Naive thymus-derived CD4-positive, alpha-beta T cell (primary cell): ENCODE measurements around the gene ZEB1. TPM values are rescaled to one million over a fixed set of nuclear protein-coding genes. Genes with fewer than 3 reads are reported as not detected.
A peak's percentile ranks its signal among the peaks of the same experiment; 100 is the strongest.

Source experiments
- ATAC-seq: fragments of 150-1000 bp; cut with Tn5 transposase; 2 replicates; pipeline ENCODE4 v1.10.0; 2021; ENCODE audit warnings: mild to moderate bottlenecking, moderate library complexity
- CTCF ChIA-PET: fragments of 350-600 bp; sonication (Branson Sonifier 250); formaldehyde crosslinking; loops from one replicate; lab custom pipeline; 2021; ENCODE audit warnings: antibody characterized with exemption; lab: Charles Lee
- POLR2A ChIA-PET: fragments of 350-600 bp; sonication (Branson Sonifier 250); formaldehyde crosslinking; loops from one replicate; lab custom pipeline; 2021; ENCODE audit warnings: antibody characterized with exemption, inconsistent platforms; lab: Charles Lee
- DNase-seq, 9 donors: peaks; one replicate each; pipeline versions ENCODE4 v3.0.0 to v3.0.0-alpha.2; 2020 to 2022; ENCODE audit warnings: mixed read lengths in 1 of 9
- H3K27ac ChIP-seq: one replicate; pipeline ENCODE4 v1.7.0; 2013; ENCODE audit warnings: mild to moderate bottlenecking, low read depth, low read length, moderate library complexity
- H3K27me3 ChIP-seq, 2 donors: one replicate each; pipeline ENCODE4 v1.7.0; 2013; ENCODE audit warnings: low read length in 2 of 2, mild to moderate bottlenecking in 2 of 2, moderate library complexity in 2 of 2; ENCODE audit not compliant: control insufficient read depth in 2 of 2, insufficient read depth in 2 of 2
- H3K36me3 ChIP-seq, 3 experiments: 1 replicate in 2 of 3; 2 replicates in 1 of 3; pipeline ENCODE4 v1.7.0; 2013; ENCODE audit warnings: low read length in 3 of 3, mild to moderate bottlenecking in 3 of 3, moderate library complexity in 1 of 3; ENCODE audit not compliant: insufficient read depth in 3 of 3, control insufficient read depth in 2 of 3
- H3K4me1 ChIP-seq, 2 donors: one replicate each; pipeline ENCODE4 v1.7.0; 2013; ENCODE audit warnings: low read length in 2 of 2, mild to moderate bottlenecking in 2 of 2, moderate library complexity in 1 of 2; ENCODE audit not compliant: control insufficient read depth in 2 of 2, insufficient read depth in 2 of 2
- H3K4me3 ChIP-seq: 2 replicates; pipeline ENCODE4 v1.7.0; 2013; ENCODE audit warnings: mild to moderate bottlenecking, low read length
- H3K9me3 ChIP-seq, 3 experiments: 1 replicate in 2 of 3; 2 replicates in 1 of 3; pipeline ENCODE4 v1.7.0; 2013; ENCODE audit warnings: low read length in 3 of 3; ENCODE audit not compliant: control insufficient read depth in 2 of 3
- H3K27ac Mint-ChIP-seq, 9 donors: one replicate each; pipeline ENCODE4 v1.8.0; 2020 to 2022; ENCODE audit warnings: mixed read lengths in 9 of 9, mild to moderate bottlenecking in 8 of 9, moderate library complexity in 5 of 9, inconsistent platforms in 2 of 9
- H3K27me3 Mint-ChIP-seq, 5 donors: one replicate each; pipeline ENCODE4 v1.8.0; 2021 to 2022; ENCODE audit warnings: mixed read lengths in 5 of 5, mild to moderate bottlenecking in 1 of 5
- H3K36me3 Mint-ChIP-seq, 5 donors: one replicate each; pipeline ENCODE4 v1.8.0; 2020 to 2022; ENCODE audit warnings: mixed read lengths in 5 of 5, mild to moderate bottlenecking in 3 of 5, inconsistent platforms in 1 of 5
- H3K4me1 Mint-ChIP-seq, 7 donors: one replicate each; pipeline ENCODE4 v1.8.0; 2020 to 2022; ENCODE audit warnings: mixed read lengths in 7 of 7, mild to moderate bottlenecking in 3 of 7, inconsistent platforms in 1 of 7
- H3K4me3 Mint-ChIP-seq, 10 donors: one replicate each; pipeline ENCODE4 v1.8.0; 2020 to 2022; ENCODE audit warnings: mild to moderate bottlenecking in 10 of 10, mixed read lengths in 10 of 10, moderate library complexity in 6 of 10, inconsistent platforms in 2 of 10
- H3K9me3 Mint-ChIP-seq, 11 donors: one replicate each; pipeline ENCODE4 v1.8.0; 2020 to 2022; ENCODE audit warnings: mixed read lengths in 11 of 11, mild to moderate bottlenecking in 4 of 11, inconsistent platforms in 1 of 11, moderate library complexity in 1 of 11
- intact Hi-C, 2 donors: fragments of 100-400 bp; cut with micrococcal nuclease; formaldehyde crosslinking; loops; one replicate each; pipeline ENCODE4 v1.15.1; 2023
- polyA plus RNA-seq, 2 donors: library from polyadenylated mRNA; unstranded; fragments of 300-500 nt; fragmentation: Illumina TruSeq; gene quantifications; one replicate each; pipeline ENCODE4 v1.2.3, GENCODE V29; 2021
- total RNA-seq, 6 experiments: library from RNA in 5 of 6; stranded (reverse) in 5 of 6; gene quantifications; 1 replicate in 5 of 6; 2 replicates in 1 of 6; pipeline ENCODE4 v1.2.3 and lab custom pipeline; 2021 to 2026

Gene ZEB1
- total and polyA plus RNA-seq, 7 experiments from 2014 or later: 37.4 to 126 (median 77.5) TPM

GRCh38 chr10:31317171-31317570, 1.8 kb upstream of the ZEB1 start:
- peaks cover 6 to 19% of the 10 kb centered on the region in 2 donors for H3K4me1 ChIP-seq
- no peaks in the 10 kb centered on the region for H3K27me3 ChIP-seq
- H3K36me3 ChIP-seq: peaks cover 0 to 20% (median 0%) of the 10 kb centered on the region in 3 experiments
- CTCF ChIA-PET: no interaction called here
- no peak overlapping the region for H3K27ac ChIP-seq
- no peaks in the 10 kb centered on the region for H3K9me3 ChIP-seq
- no peak overlapping the region for H3K4me3 ChIP-seq
- ATAC-seq (no peak), DNase-seq (no peak)
- intact Hi-C loops: loop anchor here (5.0 kb wide), 3 partner anchors 615 to 1640 kb away; partner anchors contain the start of gene ITGB1 (in 1 of the 2)
- POLR2A ChIA-PET: no interaction called here
- Mint-ChIP-seq H3K4me3 (peak overlapping the region in 8 of 10 donors; percentile 18 to 99 (median 60)), H3K4me1 (peaks cover 10 to 33% (median 28%) of the 10 kb centered on the region in 7 donors), H3K27me3 (peaks cover 0 to 2% (median 0%) of the 10 kb centered on the region in 5 donors), H3K9me3 (peaks cover 0 to 5% (median 0%) of the 10 kb centered on the region in 11 donors), H3K36me3 (peaks cover 0 to 9% (median 0%) of the 10 kb centered on the region in 5 donors), H3K27ac (peak overlapping the region; percentile 9 to 96 (median 65))

- peak overlapping the region; percentile 89 for H3K4me3 ChIP-seq
- peaks cover 14 to 40% (median 34%) of the 10 kb centered on the region in 7 donors for H3K4me1 Mint-ChIP-seq
- intact Hi-C loops: loop anchor here (1.0 to 5.0 kb wide), 8 partner anchors 181 to 1639 kb away; partner anchors contain the start of genes ARHGAP12 (in 2 of the 2) and ITGB1 (in 1 of the 2)
- ChIA-PET POLR2A (interaction anchor here (1.0 to 1.6 kb wide), 2 partner anchors 286 to 533 kb away, joined by 4 to 7 read pairs; partner anchors contain the start of gene ZNF438), CTCF (interaction anchor here (0.5 kb wide), 1 partner anchor 56 kb away, joined by 3 read pairs; no protein-coding TSS in a partner anchor)
- H3K27me3 ChIP-seq: no peaks in the 10 kb centered on the region
- DNase-seq (peak in 1 of 9 donors; percentile 76), ATAC-seq (no peak)
- H3K36me3 Mint-ChIP-seq: peaks cover 0 to 10% (median 0%) of the 10 kb centered on the region in 5 donors
- peaks cover 11 to 24% of the 10 kb centered on the region in 2 donors for H3K4me1 ChIP-seq
- peak overlapping the region; percentile 95 to 100 (median 99) for H3K27ac Mint-ChIP-seq
- H3K27me3 Mint-ChIP-seq: peaks cover 0 to 2% (median 0%) of the 10 kb centered on the region in 5 donors
- H3K4me3 Mint-ChIP-seq: peak overlapping the region; percentile 91 to 100 (median 99)
- peaks cover 0 to 20% (median 0%) of the 10 kb centered on the region in 3 experiments for H3K36me3 ChIP-seq
- H3K9me3 Mint-ChIP-seq: peaks cover 0 to 5% (median 0%) of the 10 kb centered on the region in 11 donors
- peak overlapping the region; percentile 99 for H3K27ac ChIP-seq
- no peaks in the 10 kb centered on the region for H3K9me3 ChIP-seq
These were observed 1.2 kb upstream of the ZEB1 start for GRCh38 chr10:31317652-31318381.

- Histone ChIP-seq H3K4me3 (peak overlapping the region; percentile 89), H3K27me3 (no peaks in the 10 kb centered on the region), H3K36me3 (peaks cover 0 to 20% (median 0%) of the 10 kb centered on the region in 3 experiments), H3K4me1 (peaks cover 11 to 27% of the 10 kb centered on the region in 2 donors), H3K27ac (peak overlapping the region; percentile 99), H3K9me3 (no peaks in the 10 kb centered on the region)
- peaks cover 0 to 2% (median 0%) of the 10 kb centered on the region in 5 donors for H3K27me3 Mint-ChIP-seq
- H3K4me3 Mint-ChIP-seq: peak overlapping the region; percentile 91 to 100 (median 99)
- ATAC-seq: peak; percentile 55
- H3K9me3 Mint-ChIP-seq: peaks cover 0 to 5% (median 0%) of the 10 kb centered on the region in 11 donors
- CTCF ChIA-PET: interaction anchor here (0.5 to 0.6 kb wide), 2 partner anchors 56 to 533 kb away, joined by 3 read pairs; no protein-coding TSS in a partner anchor
- POLR2A ChIA-PET: interaction anchor here (1.0 to 1.6 kb wide), 2 partner anchors 287 to 533 kb away, joined by 4 to 7 read pairs; partner anchors contain the start of gene ZNF438
- peak overlapping the region; percentile 95 to 100 (median 99) for H3K27ac Mint-ChIP-seq
- intact Hi-C loops: loop anchor here (1.0 to 5.0 kb wide), 8 partner anchors 181 to 1639 kb away; partner anchors contain the start of genes ARHGAP12 (in 2 of the 2) and ITGB1 (in 1 of the 2)
- peak in 8 of 9 donors; percentile 45 to 80 (median 74) for DNase-seq
- H3K36me3 Mint-ChIP-seq: peaks cover 0 to 10% (median 0%) of the 10 kb centered on the region in 5 donors
- H3K4me1 Mint-ChIP-seq: peaks cover 14 to 43% (median 39%) of the 10 kb centered on the region in 7 donors
These were observed 598 bp upstream of the ZEB1 start for GRCh38 chr10:31318382-31318853.

GRCh38 chr10:31319602-31320549, 860 bp downstream of the ZEB1 start:
- peak overlapping the region; percentile 88 for H3K4me3 ChIP-seq
- peak; percentile 47 to 70 (median 61) for DNase-seq
- peaks cover 0 to 20% (median 0%) of the 10 kb centered on the region in 3 experiments for H3K36me3 ChIP-seq
- ChIA-PET CTCF (interaction anchor here (0.6 kb wide), 1 partner anchor 13 kb away, joined by 3 read pairs; no protein-coding TSS in a partner anchor), POLR2A (interaction anchor here (0.7 to 0.8 kb wide), 3 partner anchors 9 to 535 kb away, joined by 3 to 4 read pairs (median 3); no protein-coding TSS in a partner anchor)
- peak overlapping the region; percentile 99 for H3K27ac ChIP-seq
- H3K4me1 Mint-ChIP-seq: peaks cover 18 to 57% (median 50%) of the 10 kb centered on the region in 7 donors
- peaks cover 0 to 3% (median 0%) of the 10 kb centered on the region in 5 donors for H3K27me3 Mint-ChIP-seq
- H3K36me3 Mint-ChIP-seq: peaks cover 0 to 8% (median 0%) of the 10 kb centered on the region in 5 donors
- peaks cover 0 to 2% (median 0%) of the 10 kb centered on the region in 11 donors for H3K9me3 Mint-ChIP-seq
- H3K27me3 ChIP-seq: no peaks in the 10 kb centered on the region
- peak overlapping the region; percentile 87 to 100 (median 98) for H3K4me3 Mint-ChIP-seq
- peak overlapping the region; percentile 85 to 100 (median 97) for H3K27ac Mint-ChIP-seq
- peaks cover 11 to 27% of the 10 kb centered on the region in 2 donors for H3K4me1 ChIP-seq
- no peak for ATAC-seq
- H3K9me3 ChIP-seq: no peaks in the 10 kb centered on the region
- intact Hi-C loops: loop anchor here (1.0 to 10.0 kb wide), 19 partner anchors 23 to 1637 kb away; partner anchors contain the start of genes ARHGAP12 (in 2 of the 2), KIF5B (in 2 of the 2) and ITGB1 (in 1 of the 2)

- no peaks in the 10 kb centered on the region for H3K9me3 ChIP-seq
- no peak for ATAC-seq
- Mint-ChIP-seq H3K4me1 (peaks cover 19 to 65% (median 55%) of the 10 kb centered on the region in 7 donors), H3K36me3 (peaks cover 0 to 8% (median 0%) of the 10 kb centered on the region in 5 donors), H3K9me3 (peaks cover 0 to 2% (median 0%) of the 10 kb centered on the region in 11 donors), H3K27ac (peak overlapping the region; percentile 85 to 99 (median 94)), H3K4me3 (peak overlapping the region; percentile 85 to 99 (median 93)), H3K27me3 (peaks cover 0 to 3% (median 0%) of the 10 kb centered on the region in 5 donors)
- peak overlapping the region; percentile 99 for H3K27ac ChIP-seq
- H3K27me3 ChIP-seq: no peaks in the 10 kb centered on the region
- peaks cover 0 to 20% (median 0%) of the 10 kb centered on the region in 3 experiments for H3K36me3 ChIP-seq
- H3K4me1 ChIP-seq: peaks cover 11 to 27% of the 10 kb centered on the region in 2 donors
- intact Hi-C loops: loop anchor here (1.0 to 10.0 kb wide), 8 partner anchors 22 to 734 kb away; partner anchors contain the start of gene KIF5B (in 1 of the 2)
- CTCF ChIA-PET: no interaction called here
- H3K4me3 ChIP-seq: peak overlapping the region; percentile 88
- peak in 7 of 9 donors; percentile 5 to 46 (median 36) for DNase-seq
- POLR2A ChIA-PET: interaction anchor here (0.6 to 1.1 kb wide), 8 partner anchors 8 to 793 kb away, joined by 3 to 6 read pairs (median 3); partner anchors contain the start of gene ZNF438
These were observed 1.7 kb downstream of the ZEB1 start for GRCh38 chr10:31320550-31321211.
